ENCODE data around the gene L1TD1. TPM values are rescaled to one million over a fixed set of nuclear protein-coding genes. Genes with fewer than 3 reads are reported as not detected.
"Not testable (repeated sequence)": the region's sequence is repeated elsewhere in the genome, so short reads cannot be mapped to it uniquely, and the experiment has no call there.

Gene L1TD1
- total and polyA plus RNA-seq, 12 donors, result 0.16 to 1.1 (median 0.46) TPM

DNA sequence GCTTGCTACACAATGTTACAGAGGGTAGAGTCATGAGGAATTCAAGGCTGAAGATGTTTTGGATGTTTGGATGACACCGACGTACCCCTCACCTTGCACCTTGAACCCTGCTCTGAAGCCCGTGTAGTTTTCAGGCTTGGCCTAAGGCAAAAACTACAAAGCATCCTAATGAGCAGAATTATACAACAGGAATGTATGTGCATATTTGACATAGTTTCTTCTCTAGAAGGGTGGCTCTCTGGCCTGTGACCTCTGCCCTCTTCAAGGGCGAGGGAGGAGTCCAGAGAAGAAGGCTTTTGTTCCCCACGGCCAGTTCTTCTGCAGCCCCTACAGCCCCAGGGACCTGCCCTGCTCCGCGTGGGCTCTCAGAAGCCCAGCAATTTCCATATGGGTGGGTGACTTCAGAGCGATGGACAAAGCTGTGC lies 43.3 kb downstream of the L1TD1 start:
- H3K4me1 ChIP-seq (replicated peaks in 1 of 2), result peaks cover 0 to 6% of the 10 kb centered on the region in 2 donors
- intact Hi-C loops (cut with DNase I), result no loop called here
- no peak for DNase-seq
- WGBS, 4 donors, result 50 to 67% (median 56%) methylated on average over 7 to 8 of the region's 8 CpGs
- no peaks in the 10 kb centered on the region for H3K36me3 ChIP-seq (replicated peaks in 1 of 2)
- no peak overlapping the region for H3K4me3 ChIP-seq
- no peak overlapping the region for H3K27ac ChIP-seq
- TF ChIP-seq POLR2A (IDR thresholded peaks at IDR 0.05), result no peak
- TF ChIP-seq, protein P1, sequence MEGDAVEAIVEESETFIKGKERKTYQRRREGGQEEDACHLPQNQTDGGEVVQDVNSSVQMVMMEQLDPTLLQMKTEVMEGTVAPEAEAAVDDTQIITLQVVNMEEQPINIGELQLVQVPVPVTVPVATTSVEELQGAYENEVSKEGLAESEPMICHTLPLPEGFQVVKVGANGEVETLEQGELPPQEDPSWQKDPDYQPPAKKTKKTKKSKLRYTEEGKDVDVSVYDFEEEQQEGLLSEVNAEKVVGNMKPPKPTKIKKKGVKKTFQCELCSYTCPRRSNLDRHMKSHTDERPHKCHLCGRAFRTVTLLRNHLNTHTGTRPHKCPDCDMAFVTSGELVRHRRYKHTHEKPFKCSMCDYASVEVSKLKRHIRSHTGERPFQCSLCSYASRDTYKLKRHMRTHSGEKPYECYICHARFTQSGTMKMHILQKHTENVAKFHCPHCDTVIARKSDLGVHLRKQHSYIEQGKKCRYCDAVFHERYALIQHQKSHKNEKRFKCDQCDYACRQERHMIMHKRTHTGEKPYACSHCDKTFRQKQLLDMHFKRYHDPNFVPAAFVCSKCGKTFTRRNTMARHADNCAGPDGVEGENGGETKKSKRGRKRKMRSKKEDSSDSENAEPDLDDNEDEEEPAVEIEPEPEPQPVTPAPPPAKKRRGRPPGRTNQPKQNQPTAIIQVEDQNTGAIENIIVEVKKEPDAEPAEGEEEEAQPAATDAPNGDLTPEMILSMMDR (IDR thresholded peaks at IDR 0.05), result no peak
- no peaks in the 10 kb centered on the region for H3K27me3 ChIP-seq
- no peaks in the 10 kb centered on the region for H3K9me3 ChIP-seq (replicated peaks in 1 of 3)

GRCh38 chr1:62238507-62238906 lies 43.9 kb downstream of the L1TD1 start:
- no peak for DNase-seq
- TF ChIP-seq POLR2A (IDR thresholded peaks at IDR 0.05), result no peak
- TF ChIP-seq, protein P1 (IDR thresholded peaks at IDR 0.05), result no peak
- Histone ChIP-seq H3K4me3 (no peak overlapping the region), H3K4me1 (replicated peaks in 1 of 2) (peaks cover 0 to 6% of the 10 kb centered on the region in 2 donors), H3K36me3 (replicated peaks in 1 of 2) (no peaks in the 10 kb centered on the region), H3K27me3 (no peaks in the 10 kb centered on the region), H3K27ac (no peak overlapping the region), H3K9me3 (replicated peaks in 1 of 3) (no peaks in the 10 kb centered on the region)
- WGBS, 4 donors, result 87 to 94% (median 92%) methylated on average over 9 of the region's 9 CpGs
- intact Hi-C loops (cut with DNase I), result no loop called here

- H3K4me3 ChIP-seq; intact Hi-C loops (cut with DNase I); H3K4me1 ChIP-seq (replicated peaks in 1 of 2); H3K27me3 ChIP-seq; DNase-seq; H3K27ac ChIP-seq; H3K9me3 ChIP-seq (replicated peaks in 1 of 3); H3K36me3 ChIP-seq (replicated peaks in 1 of 2): not testable (repeated sequence)
- 88 to 96% (median 91%) methylated on average over 3 of the region's 3 CpGs for WGBS, 4 donors
Observed at GRCh38 chr1:62239652-62240403, 45.2 kb downstream of the L1TD1 start.

DNA sequence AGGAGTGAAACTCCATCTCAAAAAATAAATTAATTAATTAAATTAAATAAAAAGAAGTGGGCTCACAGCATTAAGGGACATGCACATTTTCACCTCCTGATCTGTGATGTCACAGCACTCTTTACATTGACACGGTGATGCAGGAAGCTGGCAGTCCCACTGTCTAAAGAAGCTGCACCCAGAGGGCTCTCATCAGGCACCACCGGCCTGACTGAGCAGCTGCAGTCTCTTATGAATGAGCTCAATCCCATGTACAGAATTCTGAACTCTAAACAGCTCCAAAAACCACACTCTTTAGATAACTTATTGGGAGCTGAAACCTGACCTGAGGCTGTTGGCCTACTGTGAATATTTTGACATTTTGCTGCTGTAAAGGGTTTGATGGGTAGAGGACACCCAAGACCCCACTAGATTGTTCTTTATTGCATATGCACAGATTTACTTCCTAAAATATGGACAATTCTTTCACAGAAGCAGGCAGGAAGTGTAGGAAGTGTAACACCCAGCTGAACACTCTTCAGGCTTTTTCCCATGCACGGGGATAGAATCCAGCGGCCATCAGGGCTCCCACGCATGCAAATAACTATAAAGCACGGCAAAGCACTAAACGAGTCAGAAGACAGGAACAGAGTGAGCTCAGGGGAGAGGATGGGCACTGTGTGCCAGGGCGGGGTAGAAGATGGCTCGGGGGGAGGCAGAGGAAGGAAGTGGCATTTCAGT lies 46.2 kb downstream of the L1TD1 start:
- TF ChIP-seq, protein P1 (IDR thresholded peaks at IDR 0.05), result no peak
- TF ChIP-seq POLR2A (IDR thresholded peaks at IDR 0.05), result no peak
- WGBS, 4 donors, result 69 to 82% (median 77%) methylated on average over 9 of the region's 9 CpGs
- DNase-seq, result no peak
- no peaks in the 10 kb centered on the region for H3K36me3 ChIP-seq (replicated peaks in 1 of 2)
- peaks cover 0 to 6% of the 10 kb centered on the region in 2 donors for H3K4me1 ChIP-seq (replicated peaks in 1 of 2)
- H3K4me3 ChIP-seq, result no peak overlapping the region
- no peak overlapping the region for H3K27ac ChIP-seq
- H3K27me3 ChIP-seq, result no peaks in the 10 kb centered on the region
- H3K9me3 ChIP-seq (replicated peaks in 1 of 3), result no peaks in the 10 kb centered on the region
- intact Hi-C loops (cut with DNase I), result no loop called here

Data from adrenal gland (tissue), 12 donors.